LNCAP (cell line): ENCODE data around the gene SCN9A.

ENCODE experiments used
- TF ChIP-seq, protein P1 (sequence below): fragments of 450-650 bp; IDR thresholded peaks from 2 replicates; pipeline ENCODE4 v1.5.1; 2017; ENCODE audit warnings: mild to moderate bottlenecking

The SCN9A gene

GRCh38 chr2:166341426-166341825, 34.3 kb downstream of the SCN9A start:
- TF ChIP-seq, protein P1, sequence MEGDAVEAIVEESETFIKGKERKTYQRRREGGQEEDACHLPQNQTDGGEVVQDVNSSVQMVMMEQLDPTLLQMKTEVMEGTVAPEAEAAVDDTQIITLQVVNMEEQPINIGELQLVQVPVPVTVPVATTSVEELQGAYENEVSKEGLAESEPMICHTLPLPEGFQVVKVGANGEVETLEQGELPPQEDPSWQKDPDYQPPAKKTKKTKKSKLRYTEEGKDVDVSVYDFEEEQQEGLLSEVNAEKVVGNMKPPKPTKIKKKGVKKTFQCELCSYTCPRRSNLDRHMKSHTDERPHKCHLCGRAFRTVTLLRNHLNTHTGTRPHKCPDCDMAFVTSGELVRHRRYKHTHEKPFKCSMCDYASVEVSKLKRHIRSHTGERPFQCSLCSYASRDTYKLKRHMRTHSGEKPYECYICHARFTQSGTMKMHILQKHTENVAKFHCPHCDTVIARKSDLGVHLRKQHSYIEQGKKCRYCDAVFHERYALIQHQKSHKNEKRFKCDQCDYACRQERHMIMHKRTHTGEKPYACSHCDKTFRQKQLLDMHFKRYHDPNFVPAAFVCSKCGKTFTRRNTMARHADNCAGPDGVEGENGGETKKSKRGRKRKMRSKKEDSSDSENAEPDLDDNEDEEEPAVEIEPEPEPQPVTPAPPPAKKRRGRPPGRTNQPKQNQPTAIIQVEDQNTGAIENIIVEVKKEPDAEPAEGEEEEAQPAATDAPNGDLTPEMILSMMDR = no peak

- TF ChIP-seq, protein P1 = no peak
Observed at GRCh38 chr2:166338831-166339339, 36.9 kb downstream of the SCN9A start.

DNA sequence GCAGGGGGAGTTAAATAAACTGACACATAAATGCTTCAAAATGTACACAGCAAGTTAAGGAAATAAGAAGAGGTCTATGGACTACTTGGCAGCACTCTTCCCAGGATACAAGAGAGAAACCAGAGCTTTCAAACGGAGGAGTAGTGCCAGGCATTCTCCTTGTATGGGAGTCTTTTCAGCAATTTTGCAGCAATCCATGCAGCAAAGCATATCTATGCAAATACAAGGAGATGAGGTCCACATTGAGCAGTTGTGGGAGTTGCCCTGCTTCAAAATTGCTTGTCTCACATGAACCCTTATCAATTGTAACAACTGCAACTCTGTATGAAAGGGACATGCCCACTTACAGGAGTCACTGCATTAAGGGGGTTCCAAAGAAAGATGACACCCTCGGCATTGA, 37.8 kb downstream of the SCN9A start:
- TF ChIP-seq, protein P1 = no peak

- TF ChIP-seq, protein P1 = no peak
Observed at GRCh38 chr2:166335284-166335683, 40.5 kb downstream of the SCN9A start.

DNA sequence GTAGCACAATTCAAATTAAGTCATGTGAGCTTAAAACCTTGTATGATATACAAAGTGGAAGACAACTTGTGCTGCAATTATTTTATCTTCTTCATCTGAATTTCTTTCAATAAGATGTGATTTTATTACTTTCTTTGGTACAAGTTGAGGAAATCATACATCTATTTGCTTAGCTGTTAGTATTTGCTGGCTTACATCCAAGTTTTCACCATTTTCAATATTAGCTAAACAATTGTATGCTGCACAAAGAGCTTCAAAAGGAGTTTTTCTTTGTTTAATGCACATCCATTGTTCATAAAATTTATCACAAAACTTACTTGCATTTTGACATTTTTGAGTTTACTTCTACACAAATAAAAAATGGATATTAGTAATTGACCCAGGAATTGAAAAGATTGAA, 40.9 kb downstream of the SCN9A start:
- TF ChIP-seq, protein P1 = no peak

- TF ChIP-seq, protein P1 = no peak
Observed at GRCh38 chr2:166333801-166334200, 41.9 kb downstream of the SCN9A start.

DNA sequence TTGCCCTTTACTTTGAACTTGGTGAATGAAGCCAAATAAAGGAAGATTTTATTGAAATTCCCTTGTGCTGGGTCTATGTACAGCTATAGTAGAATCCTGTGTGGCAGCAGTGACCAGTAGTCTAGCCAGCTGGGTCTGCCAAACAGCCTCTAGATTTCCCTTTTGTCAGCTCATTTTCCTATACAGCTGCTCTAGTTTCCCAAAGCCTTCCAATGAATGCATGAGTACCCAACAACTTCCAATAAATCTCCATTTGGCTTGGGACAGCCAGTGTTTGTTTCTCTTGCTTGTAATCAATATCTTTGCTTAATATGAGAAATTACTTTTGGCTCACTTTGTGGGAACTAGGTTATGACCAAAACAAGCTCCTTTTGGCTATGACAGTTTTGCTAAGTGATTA, 43.6 kb downstream of the SCN9A start:
- TF ChIP-seq, protein P1 = no peak

- TF ChIP-seq, protein P1 = no peak
Observed at GRCh38 chr2:166331468-166331867, 44.3 kb downstream of the SCN9A start.
